Stimulated activated CD4-positive, alpha-beta T cell treated with anti-CD3 and anti-CD28 coated beads, Interleukin-2, amount 100 ng/mL, for 48 hours (primary cell): ENCODE measurements around the gene FOLR2.
"Not testable (repeated sequence)": the region's sequence is repeated elsewhere in the genome, so short reads cannot be mapped to it uniquely, and the experiment has no call there.

ENCODE experiments used
- DNase-seq, 2 donors: peaks; one replicate each; pipeline ENCODE4 v3.0.0-alpha.2; 2020

The FOLR2 gene

GRCh38 chr11:72243173-72244059 is 26.8 kb downstream of the FOLR2 start:
- DNase-seq, result no peak

GRCh38 chr11:72244060-72244360 is 27.4 kb downstream of the FOLR2 start, which contains the start of gene PHOX2A:
Gene PHOX2A, minus strand, starts transcription at chr11:72244176. Its CDS starts 172 bp downstream, at chr11:72244004.
- DNase-seq, result no peak

- no peak for DNase-seq
Observed at GRCh38 chr11:72244361-72245262, 28.0 kb downstream of the FOLR2 start.

GRCh38 chr11:72245263-72245816 is 28.7 kb downstream of the FOLR2 start:
- no peak for DNase-seq

- DNase-seq, result no peak
Observed at GRCh38 chr11:72247584-72247983, 31.0 kb downstream of the FOLR2 start.

GRCh38 chr11:72249961-72250360 is 33.4 kb downstream of the FOLR2 start:
- no peak for DNase-seq

GRCh38 chr11:72250661-72251464 is 34.3 kb downstream of the FOLR2 start:
- no peak for DNase-seq

- DNase-seq, result no peak
Observed at GRCh38 chr11:72251614-72252013, 35.0 kb downstream of the FOLR2 start.

GRCh38 chr11:72253392-72253791 is 36.8 kb downstream of the FOLR2 start:
- no peak for DNase-seq

GRCh38 chr11:72254299-72254993 is 37.9 kb downstream of the FOLR2 start:
- DNase-seq, result no peak

- DNase-seq, result no peak
Observed at GRCh38 chr11:72257570-72257969, 41.0 kb downstream of the FOLR2 start.

- DNase-seq, result no peak
Observed at GRCh38 chr11:72259490-72259889, 42.9 kb downstream of the FOLR2 start.

GRCh38 chr11:72260574-72260973 is 44.0 kb downstream of the FOLR2 start:
- DNase-seq, result no peak

GRCh38 chr11:72263361-72263760 is 46.8 kb downstream of the FOLR2 start:
- DNase-seq, result no peak

GRCh38 chr11:72265951-72266350 is 49.4 kb downstream of the FOLR2 start:
- no peak for DNase-seq

- not testable (repeated sequence) for DNase-seq
Observed at GRCh38 chr11:72266960-72267359, 50.4 kb downstream of the FOLR2 start.

- DNase-seq, result no peak
Observed at GRCh38 chr11:72267956-72268617, 51.5 kb downstream of the FOLR2 start.
